Kidney capillary endothelial cell (primary cell): ENCODE data around the gene ZNF71.
"Not testable (repeated sequence)": the region's sequence is repeated elsewhere in the genome, so short reads cannot be mapped to it uniquely, and the experiment has no call there.

Source experiments
- DNase-seq: peaks from one replicate; pipeline ENCODE4 v3.0.0-alpha.2; 2018; ENCODE audit warnings: low spot score

ZNF71 gene

DNA sequence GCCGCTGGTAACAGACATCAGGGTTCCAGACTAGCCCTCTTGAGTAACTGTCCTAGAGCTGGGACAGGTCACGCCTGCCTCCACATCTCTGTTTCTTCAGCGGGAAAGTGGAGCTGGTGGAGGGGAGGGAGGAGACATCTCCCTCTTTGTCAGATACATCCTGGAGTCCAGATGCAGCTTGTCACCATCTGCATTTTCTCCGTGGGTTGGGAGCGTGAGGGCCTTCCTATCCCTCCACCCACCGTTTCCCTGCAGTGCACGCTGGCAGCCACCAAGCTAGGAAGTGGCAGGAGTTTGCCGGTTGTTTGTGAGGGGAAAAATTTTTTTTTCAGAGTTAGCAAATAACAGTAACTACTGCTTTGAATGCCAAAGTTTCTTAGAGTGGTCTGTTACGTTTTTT is 27.9 kb downstream of the ZNF71 start:
- DNase-seq, result no peak

DNA sequence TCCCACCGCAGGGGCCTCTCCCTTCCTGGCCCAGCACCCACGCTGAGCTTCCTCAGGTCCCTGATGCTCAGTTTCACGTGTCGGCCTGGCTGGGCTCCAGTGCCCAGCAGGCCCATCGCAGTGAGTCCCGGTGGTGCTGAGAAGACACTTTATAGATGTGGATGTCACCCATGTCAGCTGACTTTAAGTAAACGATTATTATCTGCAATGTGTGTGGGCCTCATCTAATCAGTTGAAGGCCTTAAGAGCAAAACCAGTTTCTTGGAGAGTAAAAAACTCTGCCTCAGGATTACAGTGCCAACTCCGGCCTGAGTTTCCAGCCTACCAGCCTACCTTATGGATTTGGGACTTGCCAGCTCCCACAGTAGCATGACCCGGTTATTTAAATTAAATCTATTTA is 30.6 kb downstream of the ZNF71 start:
- DNase-seq, result no peak

DNA sequence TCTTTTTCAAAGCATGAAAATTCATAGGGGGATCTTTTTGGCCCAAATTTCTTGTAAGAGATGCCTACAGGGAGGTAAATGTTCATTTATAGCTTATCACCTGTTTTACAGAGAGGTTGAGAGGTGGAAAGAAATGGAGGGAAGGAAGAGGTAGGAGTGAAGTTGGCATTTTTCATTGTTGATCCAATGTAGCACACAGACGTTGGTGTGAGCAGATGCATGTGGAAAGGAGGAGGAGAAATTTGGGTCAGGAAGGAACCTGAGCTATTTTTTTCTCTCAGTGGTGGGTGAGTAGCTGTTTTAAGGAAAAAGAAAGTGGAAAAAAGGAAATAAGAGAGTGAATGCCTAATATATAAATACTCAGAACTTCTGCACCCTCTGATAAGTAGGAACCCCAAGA is 37.9 kb downstream of the ZNF71 start:
- DNase-seq, result no peak

GRCh38 chr19:56637976-56638555 is 43.0 kb downstream of the ZNF71 start:
- DNase-seq, result peak; percentile 56

DNA sequence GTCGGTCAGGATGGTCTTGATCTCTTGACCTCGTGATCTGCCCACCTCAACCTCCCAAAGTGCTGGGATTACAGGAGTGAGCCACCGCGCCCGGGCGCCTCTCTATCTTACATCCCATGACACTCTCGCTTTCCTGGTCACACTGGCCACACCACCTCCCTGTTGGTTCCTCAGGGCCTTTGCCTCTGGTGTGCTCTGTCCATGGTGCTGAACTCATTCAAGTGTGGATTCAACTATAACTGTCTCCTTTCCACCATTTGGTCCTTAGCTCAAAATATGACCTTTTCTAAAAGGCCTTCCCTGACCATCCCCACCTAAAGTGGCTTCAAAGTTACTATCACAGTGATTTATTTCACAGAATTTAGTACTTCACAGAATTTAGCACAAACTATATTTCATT is 44.1 kb downstream of the ZNF71 start:
- DNase-seq, result peak; percentile 0

GRCh38 chr19:56642711-56643459 is 47.8 kb downstream of the ZNF71 start, which contains the start of gene SMIM17:
SMIM17 (plus strand) TSS chr19:56643159; CDS start chr19:56645668, 2,509 bp downstream.
- DNase-seq, result no peak

GRCh38 chr19:56643460-56643955 is 48.4 kb downstream of the ZNF71 start:
- DNase-seq, result no peak

- no peak for DNase-seq
Measured at GRCh38 chr19:56654151-56654550, 59.0 kb downstream of the ZNF71 start.

- DNase-seq, result no peak
Measured at GRCh38 chr19:56660381-56661107, 65.4 kb downstream of the ZNF71 start.

DNA sequence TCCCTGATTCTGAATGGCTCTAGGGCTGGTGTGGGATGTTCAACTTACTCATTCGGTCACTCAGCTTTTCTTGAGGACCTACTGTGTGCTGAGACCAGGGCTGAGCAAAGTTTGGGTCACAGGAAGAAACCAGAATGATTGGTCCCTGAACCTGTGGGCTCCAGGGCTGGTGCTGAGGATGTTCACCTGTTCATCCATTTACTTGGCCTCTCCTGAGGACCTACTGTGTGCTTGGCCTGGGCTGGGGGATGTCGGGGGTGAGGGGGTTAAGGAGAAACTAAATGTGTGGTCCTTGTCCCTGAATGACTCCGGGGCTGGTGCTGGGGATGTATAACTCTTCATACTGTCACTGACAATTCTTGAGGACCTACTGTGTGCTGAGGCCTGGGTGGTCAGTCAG is 66.1 kb downstream of the ZNF71 start:
- no peak for DNase-seq

- no peak for DNase-seq
Measured at GRCh38 chr19:56663931-56664500, 68.9 kb downstream of the ZNF71 start.

DNA sequence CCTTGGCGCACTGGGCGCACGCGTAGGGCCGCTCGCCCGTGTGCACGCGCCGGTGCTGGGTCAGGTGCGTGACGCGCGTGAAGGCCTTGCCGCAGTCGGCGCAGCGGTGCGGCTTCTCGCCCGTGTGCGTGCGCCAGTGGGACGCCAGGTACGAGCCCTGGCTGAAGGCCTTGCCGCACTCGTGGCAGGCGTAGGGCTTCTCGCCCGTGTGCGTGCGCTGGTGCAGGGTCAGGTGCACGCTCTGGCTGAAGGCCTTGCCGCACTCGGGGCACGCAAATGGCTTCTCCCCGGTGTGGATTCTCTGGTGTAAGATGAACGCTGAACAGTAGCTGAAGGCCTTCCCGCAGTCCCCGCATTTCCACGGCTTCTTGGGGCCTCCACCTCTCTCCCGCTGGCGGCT is 69.4 kb downstream of the ZNF71 start:
- no peak for DNase-seq

DNA sequence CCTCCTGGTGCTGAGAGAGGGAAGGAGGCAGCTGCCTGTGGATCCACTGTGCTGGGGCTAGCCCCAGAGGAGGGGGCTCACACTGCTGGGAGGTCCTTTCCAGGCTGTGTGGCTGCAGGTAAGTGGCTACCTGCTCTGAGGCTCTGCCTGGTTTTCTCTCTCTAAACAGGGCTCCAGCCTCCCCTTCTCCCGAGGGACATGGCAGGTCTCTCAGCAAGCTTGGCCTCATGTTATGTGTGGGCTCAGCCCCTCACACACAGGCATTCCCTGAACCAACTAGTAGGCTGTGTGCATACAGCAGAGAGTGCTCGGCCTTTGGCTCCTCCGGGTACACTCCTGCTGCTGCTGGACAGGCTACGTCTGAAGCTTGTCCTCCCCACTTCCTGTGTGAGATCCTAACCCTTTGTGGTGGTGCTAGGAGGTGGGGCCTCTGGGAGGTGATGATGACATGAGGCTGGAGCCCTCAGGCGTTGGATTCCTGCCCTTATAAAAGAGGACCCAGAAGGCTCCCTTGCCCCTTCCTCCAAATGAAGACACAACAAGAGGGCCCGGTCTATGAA is 72.3 kb downstream of the ZNF71 start:
- no peak for DNase-seq

- no peak for DNase-seq
Measured at GRCh38 chr19:56668676-56669075, 73.6 kb downstream of the ZNF71 start.

- no peak for DNase-seq
Measured at GRCh38 chr19:56670401-56670960, 75.4 kb downstream of the ZNF71 start.

DNA sequence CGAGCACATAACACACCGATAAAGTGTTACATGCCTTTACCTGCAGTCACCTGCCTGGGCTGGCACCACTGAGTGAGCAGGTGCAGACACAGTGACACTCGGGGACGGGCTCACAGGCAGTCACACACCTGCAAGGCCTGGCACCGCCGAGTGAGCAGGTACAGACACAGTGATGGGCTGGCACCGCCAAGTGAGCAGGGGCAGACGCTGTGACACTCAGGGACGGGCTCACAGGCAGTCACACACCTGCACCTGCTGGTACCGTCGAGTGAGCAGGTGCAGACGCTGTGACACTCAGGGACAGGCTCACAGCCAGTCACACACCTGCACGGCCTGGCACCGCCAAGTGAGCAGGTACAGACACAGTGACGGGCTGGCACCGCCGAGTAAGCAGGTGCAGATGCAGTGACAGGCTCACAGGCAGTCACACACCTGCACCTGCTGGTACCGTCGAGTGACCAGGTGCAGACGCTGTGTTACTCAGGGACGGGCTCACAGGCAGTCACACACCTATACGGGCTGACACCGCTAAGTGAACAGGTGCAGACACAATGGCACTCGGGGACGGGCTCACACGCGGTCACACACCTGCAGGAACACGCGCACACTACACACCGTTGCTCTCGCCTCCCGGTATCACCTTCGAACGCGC is 76.0 kb downstream of the ZNF71 start:
- no peak for DNase-seq

DNA sequence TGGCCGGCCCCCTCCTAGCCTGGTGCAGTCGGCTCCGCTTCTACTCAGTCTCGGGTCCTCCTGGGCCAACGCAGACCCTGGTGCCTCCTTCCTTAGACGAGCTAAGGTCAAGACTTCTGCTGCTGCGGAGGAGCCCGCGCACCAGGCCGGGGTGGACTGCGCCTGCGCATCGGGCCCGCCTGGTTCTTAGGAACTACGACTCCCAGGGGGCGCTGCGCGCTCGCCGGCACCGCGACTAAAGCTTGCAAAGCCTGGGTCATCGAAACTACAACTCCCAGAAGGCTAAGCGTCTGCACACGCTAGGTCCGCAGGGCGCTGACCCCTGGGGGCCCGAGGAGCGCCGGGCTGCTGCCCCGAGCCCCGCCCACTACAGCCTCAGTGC is 76.5 kb downstream of the ZNF71 start, which contains the start of gene ZNF835:
Gene ZNF835, minus strand, starts transcription at position 145 of the 382 bp plus-strand sequence. CDS start 6,559 bp downstream, outside the sequence.
- peak; percentile 18 for DNase-seq

GRCh38 chr19:56672610-56673009 is 77.5 kb downstream of the ZNF71 start:
- DNase-seq, result not testable (repeated sequence)
